ENCODE data around the gene MITD1.
A peak's percentile ranks its signal among the peaks of the same experiment; 100 is the strongest.
"Not testable (repeated sequence)": the region's sequence is repeated elsewhere in the genome, so short reads cannot be mapped to it uniquely, and the experiment has no call there.

The MITD1 gene

GRCh38 chr2:99141110-99142108, 39.4 kb downstream of the MITD1 start, which contains the start of gene C2orf15:
Gene C2orf15, plus strand, starts transcription at chr2:99141707. Its CDS starts 8,852 bp downstream, at chr2:99150559.
- no peak for TF ChIP-seq CTCF (conservative IDR thresholded peaks at IDR 0.05; ENCODE audit: control insufficient read depth, insufficient read depth, low read depth, low read length)
- H3K4me3 ChIP-seq (ENCODE audit: control insufficient read depth, low read depth, low read length): peak within 1 kb of the TSS; percentile 78
- peak; percentile 72 for DNase-seq (ENCODE audit: low read depth)

GRCh38 chr2:99140860-99141109, 40.1 kb downstream of the MITD1 start:
- DNase-seq (ENCODE audit: low read depth): no peak
- TF ChIP-seq CTCF (conservative IDR thresholded peaks at IDR 0.05; ENCODE audit: control insufficient read depth, insufficient read depth, low read depth, low read length): no peak
- peak overlapping the region; percentile 78 for H3K4me3 ChIP-seq (ENCODE audit: control insufficient read depth, low read depth, low read length)

GRCh38 chr2:99140056-99140859, 40.6 kb downstream of the MITD1 start:
- H3K4me3 ChIP-seq (ENCODE audit: control insufficient read depth, low read depth, low read length): peak overlapping the region; percentile 78
- TF ChIP-seq CTCF (conservative IDR thresholded peaks at IDR 0.05; ENCODE audit: control insufficient read depth, insufficient read depth, low read depth, low read length): no peak
- peak; percentile 17 for DNase-seq (ENCODE audit: low read depth)

GRCh38 chr2:99139003-99139402, 41.9 kb downstream of the MITD1 start:
- no peak for DNase-seq (ENCODE audit: low read depth)
- no peak overlapping the region for H3K4me3 ChIP-seq (ENCODE audit: control insufficient read depth, low read depth, low read length)
- no peak for TF ChIP-seq CTCF (conservative IDR thresholded peaks at IDR 0.05; ENCODE audit: control insufficient read depth, insufficient read depth, low read depth, low read length)

- DNase-seq (ENCODE audit: low read depth); H3K4me3 ChIP-seq (ENCODE audit: control insufficient read depth, low read depth, low read length): not testable (repeated sequence)
Observed at GRCh38 chr2:99135044-99135556, 45.8 kb downstream of the MITD1 start.

- DNase-seq (ENCODE audit: low read depth): no peak
- TF ChIP-seq CTCF (conservative IDR thresholded peaks at IDR 0.05; ENCODE audit: control insufficient read depth, insufficient read depth, low read depth, low read length): no peak
- no peak overlapping the region for H3K4me3 ChIP-seq (ENCODE audit: control insufficient read depth, low read depth, low read length)
Observed at GRCh38 chr2:99127981-99128380, 52.9 kb downstream of the MITD1 start.
